SK-N-SH (cell line): ENCODE data around the gene MAB21L1. TPM values are rescaled to one million over a fixed set of nuclear protein-coding genes. Genes with fewer than 3 reads are reported as not detected.

Experiments used
- CTCF ChIA-PET: fragments of 300-600, 350-600 bp; formaldehyde crosslinking; extraction: SDS; loops from one replicate; lab custom pipeline; 2021; lab: Yijun Ruan, JAX
- POLR2A ChIA-PET: fragments of 350-600 bp; sonication (Branson Sonifier 250); formaldehyde crosslinking; extraction: SDS; loops from one replicate; lab custom pipeline; 2020; ENCODE audit warnings: antibody characterized with exemption, inconsistent platforms; lab: Yijun Ruan, JAX
- DNase-seq: peaks from one replicate; pipeline ENCODE4 v3.0.0; 2012
- H2AFZ ChIP-seq: fragments of 200-600 bp; sonication (generic); 2 replicates; pipeline ENCODE4 v1.8.1; 2016; ENCODE audit warnings: antibody characterized with exemption, mild to moderate bottlenecking, low read depth
- H3F3A ChIP-seq: fragments of 200-600 bp; sonication (generic); replicated peaks from 2 replicates; pipeline ENCODE3; 2016; ENCODE audit warnings: antibody characterized with exemption, mild to moderate bottlenecking; ENCODE audit not compliant: insufficient read depth
- H3K27ac ChIP-seq, 2 experiments: fragments of 200-500 bp in 1 of 2; fragments of 200-600 bp in 1 of 2; sonication (Bioruptor generic) in 1 of 2; sonication (generic), shearing (Covaris generic) in 1 of 2; 2 replicates each; pipeline versions ENCODE4 v1.5.1 to v1.6.1; 2014 to 2016; ENCODE audit warnings: low read depth in 2 of 2, inconsistent platforms in 1 of 2, low read length in 1 of 2, mild to moderate bottlenecking in 1 of 2, mixed read lengths in 1 of 2
- H3K27me3 ChIP-seq: fragments of 200-600 bp; sonication (generic), shearing (Covaris generic); 2 replicates; pipeline ENCODE4 v1.6.1; 2016; ENCODE audit warnings: mixed run types; ENCODE audit not compliant: insufficient read depth
- H3K36me3 ChIP-seq, 2 experiments: fragments of 200-500 bp in 1 of 2; fragments of 200-600 bp in 1 of 2; sonication (Bioruptor generic) in 1 of 2; sonication (generic) in 1 of 2; replicated peaks in 1 of 2; 2 replicates each; pipeline versions ENCODE3 to v1.5.1; 2014 to 2016; ENCODE audit warnings: low read length in 1 of 2, mild to moderate bottlenecking in 1 of 2; ENCODE audit not compliant: insufficient read depth in 2 of 2, control insufficient read depth in 1 of 2
- H3K4me1 ChIP-seq, 2 experiments: fragments of 200-500 bp in 1 of 2; fragments of 200-600 bp in 1 of 2; sonication (Bioruptor generic) in 1 of 2; sonication (generic), shearing (Covaris generic) in 1 of 2; 2 replicates each; pipeline versions ENCODE4 v1.5.1 to v1.6.1; 2014 to 2016; ENCODE audit warnings: low read depth in 1 of 2, low read length in 1 of 2, mixed run types in 1 of 2; ENCODE audit not compliant: insufficient read depth in 2 of 2, control insufficient read depth in 1 of 2
- H3K4me2 ChIP-seq: fragments of 200-600 bp; sonication (generic), shearing (Covaris generic); 2 replicates; pipeline ENCODE4 v1.6.1; 2017; ENCODE audit warnings: mixed run types
- H3K4me3 ChIP-seq, 2 experiments: fragments of 200-500 bp in 1 of 2; fragments of 200-600 bp in 1 of 2; sonication (Bioruptor generic) in 1 of 2; sonication (generic), shearing (Covaris generic) in 1 of 2; 2 replicates each; pipeline versions ENCODE4 v1.5.1 to v1.8.1; 2014 to 2016; ENCODE audit warnings: low read depth in 2 of 2, inconsistent platforms in 1 of 2, low read length in 1 of 2, mild to moderate bottlenecking in 1 of 2, mixed read lengths in 1 of 2, moderate library complexity in 1 of 2
- H3K79me2 ChIP-seq: fragments of 200-600 bp; sonication (generic); 2 replicates; pipeline ENCODE4 v1.8.1; 2017; ENCODE audit warnings: mild to moderate bottlenecking; ENCODE audit not compliant: insufficient read depth
- H3K9ac ChIP-seq: fragments of 200-600 bp; sonication (generic); 2 replicates; pipeline ENCODE4 v1.6.1; 2017; ENCODE audit warnings: mixed run types
- H3K9me2 ChIP-seq: fragments of 200-600 bp; sonication (generic); 2 replicates; pipeline ENCODE4 v1.6.1; 2017; ENCODE audit warnings: mixed run types
- H3K9me3 ChIP-seq: fragments of 200-600 bp; sonication (generic); 2 replicates; pipeline ENCODE4 v1.6.1; 2017; ENCODE audit warnings: mixed run types, mild to moderate bottlenecking, moderate library complexity
- H4K20me1 ChIP-seq: fragments of 200-600 bp; sonication (generic); 2 replicates; pipeline ENCODE4 v1.6.1; 2017; ENCODE audit warnings: mild to moderate bottlenecking, mixed run types; ENCODE audit not compliant: insufficient read depth
- CHD2 ChIP-seq: fragments of 150-350 bp; IDR thresholded peaks from 2 replicates; pipeline ENCODE4 v1.6.1; 2018; ENCODE audit warnings: low read length; ENCODE audit not compliant: partially characterized antibody
- FOXM1 ChIP-seq: IDR thresholded peaks from 2 replicates; pipeline ENCODE4 v1.4.0; 2012; ENCODE audit warnings: low read depth, mild to moderate bottlenecking
- GABPA ChIP-seq: IDR thresholded peaks from 2 replicates; pipeline ENCODE4 v1.4.0; 2012; ENCODE audit warnings: low read depth, mild to moderate bottlenecking
- JUND ChIP-seq: IDR thresholded peaks from 2 replicates; pipeline ENCODE4 v1.4.0; 2012
- MEF2A ChIP-seq: IDR thresholded peaks from 2 replicates; pipeline ENCODE4 v1.4.0; 2012; ENCODE audit warnings: low read depth, borderline replicate concordance
- MXI1 ChIP-seq: IDR thresholded peaks from 2 replicates; pipeline ENCODE4 v1.6.1; 2012; ENCODE audit warnings: mild to moderate bottlenecking, low read depth, low read length, improper control_type of control experiment
- NRF1 ChIP-seq: IDR thresholded peaks from 2 replicates; pipeline ENCODE4 v1.6.1; 2012; ENCODE audit warnings: low read depth, mild to moderate bottlenecking, low read length
- POLR2AphosphoS5 ChIP-seq: IDR thresholded peaks from 2 replicates; pipeline ENCODE4 v1.6.1; 2012; ENCODE audit warnings: low read depth, low read length
- RXRA ChIP-seq: IDR thresholded peaks from 2 replicates; pipeline ENCODE4 v1.4.0; 2012; ENCODE audit warnings: low read depth, mild to moderate bottlenecking, borderline replicate concordance
- SIN3A ChIP-seq: IDR thresholded peaks from 2 replicates; pipeline ENCODE4 v1.6.1; 2012; ENCODE audit warnings: low read depth, mild to moderate bottlenecking, low read length, moderate library complexity, borderline replicate concordance
- TCF12 ChIP-seq: IDR thresholded peaks from 2 replicates; pipeline ENCODE4 v1.4.0; 2012
- TEAD4 ChIP-seq: IDR thresholded peaks from 2 replicates; pipeline ENCODE4 v1.4.0; 2012; ENCODE audit warnings: mild to moderate bottlenecking, borderline replicate concordance; ENCODE audit not compliant: insufficient read depth
- YY1 ChIP-seq: IDR thresholded peaks from 2 replicates; pipeline ENCODE4 v1.4.0; 2012; ENCODE audit warnings: low read depth, mild to moderate bottlenecking
- WGBS: methylation state at CpG from one replicate; pipeline ENCODE4 v1.1.6; 2017; ENCODE audit warnings: low lambda C conversion rate; 5-methylcytosine and 5-hydroxymethylcytosine counted together
- polyA plus RNA-seq, 3 experiments: library from polyadenylated mRNA; depleted of rRNA; stranded (reverse); fragments of >200 nt; gene quantifications; 2 replicates each; pipeline ENCODE4 v1.2.3, GENCODE V29; 2012
- TF ChIP-seq, protein P1 (sequence below): IDR thresholded peaks from 2 replicates; pipeline ENCODE4 v1.6.1; 2012; ENCODE audit warnings: mild to moderate bottlenecking, low read depth, low read length, moderate library complexity
- TF ChIP-seq, protein P2 (sequence below): IDR thresholded peaks from 2 replicates; pipeline ENCODE4 v1.4.0; 2012; ENCODE audit warnings: low read depth, borderline replicate concordance
- TF ChIP-seq, protein P3 (sequence below): IDR thresholded peaks from 2 replicates; pipeline ENCODE4 v1.4.0; 2012; ENCODE audit warnings: low read depth, borderline replicate concordance
- TF ChIP-seq, protein P4 (sequence below): fragments of 150-350 bp; IDR thresholded peaks from 2 replicates; pipeline ENCODE4 v1.6.1; 2017; ENCODE audit warnings: antibody characterized with exemption, low read length, low read depth, borderline replicate concordance

The MAB21L1 gene
- polyA plus RNA-seq, 1 of the 3 experiments (the other 2 are of a cell fraction), result 42.3 TPM

DNA sequence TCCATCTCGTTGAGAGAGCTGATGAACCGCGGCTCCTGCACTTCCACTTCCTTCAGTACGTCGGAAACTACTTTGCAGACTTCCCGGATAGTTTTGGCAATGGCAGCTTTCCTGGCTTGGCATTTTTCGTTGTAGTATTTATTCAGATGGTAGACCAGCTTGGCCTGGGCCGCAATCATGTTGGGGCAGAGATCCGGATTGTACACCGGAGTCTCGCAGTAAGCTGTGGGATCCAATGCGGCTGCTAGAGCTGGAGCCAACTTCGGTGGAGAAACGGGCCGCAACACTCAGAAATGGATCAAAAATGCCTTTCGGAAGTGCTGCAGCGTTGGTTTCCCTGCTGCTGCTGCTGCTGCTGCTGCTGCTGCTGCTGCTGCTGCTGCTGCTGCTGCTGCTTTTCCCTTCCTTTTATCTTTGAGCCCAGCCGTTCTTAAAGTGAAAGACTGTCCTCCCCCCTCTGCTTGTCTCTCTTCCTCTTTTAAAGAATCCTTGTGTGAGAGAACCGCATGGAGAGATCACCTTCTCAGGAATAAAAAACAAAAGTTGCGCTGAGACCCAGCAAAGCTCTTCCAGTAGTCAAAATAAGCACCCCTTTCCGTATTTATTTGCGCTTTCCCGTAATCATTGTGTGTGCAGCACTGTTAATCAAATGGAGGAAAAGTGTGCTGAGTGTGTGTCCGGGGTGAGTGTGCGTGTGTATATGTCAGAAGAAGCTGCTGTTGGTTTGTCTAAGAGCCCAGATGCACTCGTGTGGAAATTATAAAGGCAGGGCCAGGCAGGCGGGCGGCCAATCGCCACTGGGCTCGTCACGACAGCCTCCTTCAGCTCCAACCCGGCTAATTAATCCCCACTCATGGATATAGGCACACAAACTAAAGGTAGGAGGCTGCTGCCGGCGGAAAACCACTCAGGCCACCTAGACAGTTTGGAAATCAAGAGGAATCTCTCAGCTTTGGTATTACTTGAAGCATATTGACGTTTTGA, at the start of gene MAB21L1 (continued):
- TF ChIP-seq RXRA (no peak), MEF2A (no peak), FOXM1 (0 out of 2 replicates have a peak, but pooled peaks have one; percentile 19), CHD2 (peak; percentile 18), TEAD4 (0 out of 2 replicates have a peak, but pooled peaks have one; percentile 26), POLR2AphosphoS5 (peak; percentile 99), JUND (0 out of 2 replicates have a peak, but pooled peaks have one; percentile 21)
- TF ChIP-seq, protein P1, sequence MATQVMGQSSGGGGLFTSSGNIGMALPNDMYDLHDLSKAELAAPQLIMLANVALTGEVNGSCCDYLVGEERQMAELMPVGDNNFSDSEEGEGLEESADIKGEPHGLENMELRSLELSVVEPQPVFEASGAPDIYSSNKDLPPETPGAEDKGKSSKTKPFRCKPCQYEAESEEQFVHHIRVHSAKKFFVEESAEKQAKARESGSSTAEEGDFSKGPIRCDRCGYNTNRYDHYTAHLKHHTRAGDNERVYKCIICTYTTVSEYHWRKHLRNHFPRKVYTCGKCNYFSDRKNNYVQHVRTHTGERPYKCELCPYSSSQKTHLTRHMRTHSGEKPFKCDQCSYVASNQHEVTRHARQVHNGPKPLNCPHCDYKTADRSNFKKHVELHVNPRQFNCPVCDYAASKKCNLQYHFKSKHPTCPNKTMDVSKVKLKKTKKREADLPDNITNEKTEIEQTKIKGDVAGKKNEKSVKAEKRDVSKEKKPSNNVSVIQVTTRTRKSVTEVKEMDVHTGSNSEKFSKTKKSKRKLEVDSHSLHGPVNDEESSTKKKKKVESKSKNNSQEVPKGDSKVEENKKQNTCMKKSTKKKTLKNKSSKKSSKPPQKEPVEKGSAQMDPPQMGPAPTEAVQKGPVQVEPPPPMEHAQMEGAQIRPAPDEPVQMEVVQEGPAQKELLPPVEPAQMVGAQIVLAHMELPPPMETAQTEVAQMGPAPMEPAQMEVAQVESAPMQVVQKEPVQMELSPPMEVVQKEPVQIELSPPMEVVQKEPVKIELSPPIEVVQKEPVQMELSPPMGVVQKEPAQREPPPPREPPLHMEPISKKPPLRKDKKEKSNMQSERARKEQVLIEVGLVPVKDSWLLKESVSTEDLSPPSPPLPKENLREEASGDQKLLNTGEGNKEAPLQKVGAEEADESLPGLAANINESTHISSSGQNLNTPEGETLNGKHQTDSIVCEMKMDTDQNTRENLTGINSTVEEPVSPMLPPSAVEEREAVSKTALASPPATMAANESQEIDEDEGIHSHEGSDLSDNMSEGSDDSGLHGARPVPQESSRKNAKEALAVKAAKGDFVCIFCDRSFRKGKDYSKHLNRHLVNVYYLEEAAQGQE, result peak; percentile 50
- TF ChIP-seq, protein P2, sequence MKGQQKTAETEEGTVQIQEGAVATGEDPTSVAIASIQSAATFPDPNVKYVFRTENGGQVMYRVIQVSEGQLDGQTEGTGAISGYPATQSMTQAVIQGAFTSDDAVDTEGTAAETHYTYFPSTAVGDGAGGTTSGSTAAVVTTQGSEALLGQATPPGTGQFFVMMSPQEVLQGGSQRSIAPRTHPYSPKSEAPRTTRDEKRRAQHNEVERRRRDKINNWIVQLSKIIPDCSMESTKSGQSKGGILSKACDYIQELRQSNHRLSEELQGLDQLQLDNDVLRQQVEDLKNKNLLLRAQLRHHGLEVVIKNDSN, result no peak
- TF ChIP-seq, all 33 proteins: peak for 17

DNA sequence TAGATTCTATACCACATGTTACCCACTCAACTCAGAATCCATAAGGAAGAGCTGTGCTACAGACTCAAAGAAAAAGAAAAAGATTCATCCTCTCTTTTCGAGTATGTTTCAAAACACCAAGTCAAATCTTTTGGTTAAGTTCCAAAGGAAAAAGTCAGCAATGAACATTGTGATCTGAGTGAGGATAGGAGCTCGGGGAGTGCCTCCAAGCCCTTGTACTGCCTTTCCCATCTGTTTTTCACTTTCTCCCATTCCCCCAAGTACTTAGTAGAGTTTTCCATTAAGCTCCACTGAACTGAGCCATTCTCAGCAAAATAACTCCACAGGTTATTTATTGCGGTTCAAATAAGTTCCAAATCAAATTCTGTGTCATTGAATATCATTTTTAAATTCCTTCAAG, 47.7 kb upstream of the MAB21L1 start:
- Histone ChIP-seq H3K9ac (no peak overlapping the region), H3K79me2 (no peaks in the 10 kb centered on the region; the same call in 1 of the 2 replicates), H3K9me3 (no peaks in the 10 kb centered on the region), H3K27me3 (no peaks in the 10 kb centered on the region), H4K20me1 (no peaks in the 10 kb centered on the region), H3K27ac (peak overlapping the region in 1 of 2 experiments; percentile 39; a peak in 2 of 4 replicates), H2AFZ (no peak overlapping the region), H3K4me2 (no peak overlapping the region)
- CTCF ChIA-PET, result interaction anchor here (1.0 kb wide), 1 partner anchor 37 kb away, joined by 5 read pairs; no protein-coding TSS in a partner anchor
- 81% methylated on average over 3 of the region's 3 CpGs for WGBS
- POLR2A ChIA-PET, result no interaction called here
- TF ChIP-seq JUND, result no peak
- no peak for TF ChIP-seq GABPA
- TF ChIP-seq, protein P2, result no peak
- TF ChIP-seq SIN3A, result no peak
- TF ChIP-seq YY1, result no peak
- TF ChIP-seq, protein P3, sequence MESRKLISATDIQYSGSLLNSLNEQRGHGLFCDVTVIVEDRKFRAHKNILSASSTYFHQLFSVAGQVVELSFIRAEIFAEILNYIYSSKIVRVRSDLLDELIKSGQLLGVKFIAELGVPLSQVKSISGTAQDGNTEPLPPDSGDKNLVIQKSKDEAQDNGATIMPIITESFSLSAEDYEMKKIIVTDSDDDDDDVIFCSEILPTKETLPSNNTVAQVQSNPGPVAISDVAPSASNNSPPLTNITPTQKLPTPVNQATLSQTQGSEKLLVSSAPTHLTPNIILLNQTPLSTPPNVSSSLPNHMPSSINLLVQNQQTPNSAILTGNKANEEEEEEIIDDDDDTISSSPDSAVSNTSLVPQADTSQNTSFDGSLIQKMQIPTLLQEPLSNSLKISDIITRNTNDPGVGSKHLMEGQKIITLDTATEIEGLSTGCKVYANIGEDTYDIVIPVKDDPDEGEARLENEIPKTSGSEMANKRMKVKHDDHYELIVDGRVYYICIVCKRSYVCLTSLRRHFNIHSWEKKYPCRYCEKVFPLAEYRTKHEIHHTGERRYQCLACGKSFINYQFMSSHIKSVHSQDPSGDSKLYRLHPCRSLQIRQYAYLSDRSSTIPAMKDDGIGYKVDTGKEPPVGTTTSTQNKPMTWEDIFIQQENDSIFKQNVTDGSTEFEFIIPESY, result no peak
- no peak for TF ChIP-seq MXI1
- TF ChIP-seq NRF1, result no peak
- no peak for TF ChIP-seq TCF12
- TF ChIP-seq, protein P4, sequence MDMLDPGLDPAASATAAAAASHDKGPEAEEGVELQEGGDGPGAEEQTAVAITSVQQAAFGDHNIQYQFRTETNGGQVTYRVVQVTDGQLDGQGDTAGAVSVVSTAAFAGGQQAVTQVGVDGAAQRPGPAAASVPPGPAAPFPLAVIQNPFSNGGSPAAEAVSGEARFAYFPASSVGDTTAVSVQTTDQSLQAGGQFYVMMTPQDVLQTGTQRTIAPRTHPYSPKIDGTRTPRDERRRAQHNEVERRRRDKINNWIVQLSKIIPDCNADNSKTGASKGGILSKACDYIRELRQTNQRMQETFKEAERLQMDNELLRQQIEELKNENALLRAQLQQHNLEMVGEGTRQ, result no peak
- TF ChIP-seq, all 33 proteins: peak for 0
- Histone ChIP-seq H3K4me3 (no peak overlapping the region), H3K9me2 (no peaks in the 10 kb centered on the region), H3F3A (no peaks in the 10 kb centered on the region), H3K36me3 (no peaks in the 10 kb centered on the region), H3K4me1 (peaks cover 0 to 19% of the 10 kb centered on the region in 2 experiments; a peak in 2 of 4 replicates)
- no peak for DNase-seq
